Astrocyte of the hippocampus (primary cell): ENCODE measurements around the gene CNN2.
"Not testable (repeated sequence)": the region's sequence is repeated elsewhere in the genome, so short reads cannot be mapped to it uniquely, and the experiment has no call there.

Experiments used
- DNase-seq: peaks from one replicate; pipeline ENCODE4 v3.0.0; 2011; ENCODE audit warnings: low read depth, low spot score

CNN2 gene

DNA sequence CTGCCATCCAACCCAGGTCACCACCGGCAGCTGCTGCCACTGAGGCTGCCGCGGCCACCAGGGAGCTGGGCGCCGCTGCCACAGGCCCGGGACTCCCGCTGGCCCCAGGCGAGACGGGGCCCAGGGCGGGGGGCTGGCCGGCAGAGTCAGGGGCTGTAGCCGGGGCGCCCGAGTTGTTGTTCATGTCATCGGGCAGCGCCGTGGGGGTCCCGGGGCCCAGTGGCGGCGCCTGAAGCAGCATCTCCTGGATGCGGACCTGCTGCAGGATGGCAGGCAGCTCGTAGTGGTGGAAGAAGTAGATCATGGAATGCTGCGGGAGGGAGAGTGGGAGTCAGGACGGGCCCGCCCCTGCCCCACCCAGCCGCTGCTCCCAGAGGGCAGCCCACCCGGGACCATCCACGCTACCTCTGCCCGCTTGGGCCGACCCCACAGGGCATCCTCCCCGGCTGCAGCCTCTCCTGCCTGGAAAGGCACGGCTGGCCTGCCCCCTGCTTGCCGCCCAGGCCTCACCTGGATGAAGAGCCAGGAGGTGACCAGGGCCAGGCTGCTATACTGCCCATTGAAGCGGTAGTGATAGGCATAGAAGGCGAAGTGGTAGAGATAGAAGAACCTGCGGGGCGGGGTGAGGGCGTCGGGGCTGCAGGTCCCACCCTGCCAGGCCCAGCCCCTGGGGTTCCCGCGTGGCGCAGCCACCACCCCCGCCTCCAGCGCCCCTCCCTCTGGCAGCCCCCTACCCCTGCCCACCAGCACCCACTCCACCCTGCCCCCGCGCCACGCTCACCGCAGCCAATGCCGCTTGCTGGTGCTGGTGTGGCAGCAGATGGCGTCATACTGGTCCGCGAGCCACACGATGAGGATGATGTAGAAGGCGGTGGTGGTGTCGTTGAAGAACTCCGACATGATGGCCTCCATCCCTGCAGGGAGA is 15.6 kb upstream of the CNN2 start:
- DNase-seq, result no peak

DNA sequence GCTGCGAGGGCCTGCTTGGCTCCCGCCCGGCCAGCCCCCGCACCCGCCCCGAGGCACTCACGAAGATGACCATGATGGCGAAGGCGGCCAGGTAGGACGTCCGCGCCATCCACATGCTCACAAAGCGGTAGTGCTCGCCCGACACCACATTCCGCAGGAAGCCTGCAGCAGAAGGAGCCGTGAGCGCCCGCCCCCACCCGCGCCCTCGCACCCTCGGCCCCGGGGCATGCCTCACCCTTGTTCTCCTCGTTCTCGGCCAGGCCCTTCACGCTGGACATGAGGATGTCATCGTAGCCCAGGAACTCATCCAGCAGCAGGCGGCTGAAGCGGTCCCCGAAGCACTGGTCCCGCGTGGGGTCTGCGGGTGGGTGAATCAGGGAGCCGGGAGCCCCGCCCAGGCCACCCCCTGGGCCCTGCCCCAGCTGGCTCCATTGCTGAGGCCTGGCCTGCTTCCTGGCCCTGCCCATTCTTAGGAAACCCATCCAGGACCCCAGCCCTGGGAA is 14.5 kb upstream of the CNN2 start:
- DNase-seq, result no peak

DNA sequence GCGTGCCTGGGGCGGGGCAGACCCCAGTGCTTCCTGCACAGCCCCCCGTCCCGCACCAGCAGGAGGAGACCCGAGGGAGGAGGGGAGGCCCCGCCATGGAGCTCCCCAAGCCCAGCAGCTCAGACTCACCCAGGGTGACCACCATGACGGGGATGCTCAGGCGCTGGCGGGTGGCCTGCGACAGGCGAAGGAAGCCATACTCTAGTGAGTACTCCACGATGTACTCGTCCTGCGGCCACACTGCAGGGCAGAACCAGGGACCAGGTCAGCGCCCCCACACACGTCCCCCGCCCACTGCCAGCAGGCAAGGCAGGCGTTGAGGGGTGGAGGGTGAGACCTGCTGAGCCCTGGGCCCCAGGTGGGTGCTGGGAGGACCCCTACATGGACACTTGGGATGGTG is 14.1 kb upstream of the CNN2 start:
- no peak for DNase-seq

DNA sequence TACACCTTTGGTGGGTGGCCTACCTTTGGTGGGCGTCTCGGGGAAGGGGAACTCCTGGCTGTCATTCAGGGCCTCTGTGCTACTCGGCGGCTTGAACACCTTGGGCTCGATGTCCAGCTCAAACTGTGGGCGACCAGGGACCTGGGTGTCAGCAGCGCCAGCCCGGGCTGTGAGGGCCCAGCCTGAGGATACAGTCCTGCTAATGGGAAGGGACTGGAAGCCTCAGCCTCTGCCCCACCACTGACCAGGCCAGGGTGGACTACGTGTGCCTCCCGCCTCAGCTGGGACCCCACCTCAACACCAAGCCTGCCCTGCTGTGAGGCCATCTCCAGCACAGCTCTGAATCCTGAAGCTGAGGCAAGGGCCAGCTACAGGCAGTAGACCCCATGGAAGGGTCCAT is 13.2 kb upstream of the CNN2 start:
- no peak for DNase-seq

GRCh38 chr19:1014161-1015060 is 12.0 kb upstream of the CNN2 start:
- no peak for DNase-seq

DNA sequence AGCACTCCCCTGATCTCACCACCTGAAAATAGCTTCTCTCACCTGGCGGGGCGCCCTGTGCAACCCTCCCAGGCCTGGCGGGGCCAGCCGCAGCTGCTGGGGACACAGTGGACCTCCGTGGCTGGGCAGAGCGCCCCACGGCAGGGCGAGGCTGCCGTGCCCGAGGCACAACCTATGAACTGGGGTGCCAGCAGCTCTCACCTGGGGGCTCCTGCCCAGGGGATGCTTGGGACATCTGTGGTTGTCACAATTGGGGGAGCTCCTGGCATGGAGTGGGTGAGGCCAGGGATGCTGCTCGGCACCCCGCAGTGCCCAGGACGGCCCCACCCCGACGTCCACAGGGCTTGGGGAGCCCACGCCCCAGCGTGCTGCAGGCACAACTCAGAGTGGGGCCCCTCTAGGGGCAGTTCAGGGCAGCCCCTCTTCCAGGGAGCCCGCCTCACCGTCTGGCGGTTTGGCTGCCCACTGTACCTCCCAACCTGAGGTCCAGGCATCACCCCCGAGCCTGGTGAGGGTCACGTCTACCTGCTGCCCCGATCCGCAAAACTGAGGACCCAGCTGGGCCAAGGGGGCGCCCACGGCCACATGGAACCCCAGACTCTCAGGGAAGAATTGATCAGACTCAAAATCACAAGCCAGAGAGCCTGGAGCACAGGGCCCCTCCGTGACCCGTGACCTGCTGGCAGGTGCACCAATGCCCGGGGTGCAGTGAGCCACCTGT is 11.2 kb upstream of the CNN2 start:
- no peak for DNase-seq

DNA sequence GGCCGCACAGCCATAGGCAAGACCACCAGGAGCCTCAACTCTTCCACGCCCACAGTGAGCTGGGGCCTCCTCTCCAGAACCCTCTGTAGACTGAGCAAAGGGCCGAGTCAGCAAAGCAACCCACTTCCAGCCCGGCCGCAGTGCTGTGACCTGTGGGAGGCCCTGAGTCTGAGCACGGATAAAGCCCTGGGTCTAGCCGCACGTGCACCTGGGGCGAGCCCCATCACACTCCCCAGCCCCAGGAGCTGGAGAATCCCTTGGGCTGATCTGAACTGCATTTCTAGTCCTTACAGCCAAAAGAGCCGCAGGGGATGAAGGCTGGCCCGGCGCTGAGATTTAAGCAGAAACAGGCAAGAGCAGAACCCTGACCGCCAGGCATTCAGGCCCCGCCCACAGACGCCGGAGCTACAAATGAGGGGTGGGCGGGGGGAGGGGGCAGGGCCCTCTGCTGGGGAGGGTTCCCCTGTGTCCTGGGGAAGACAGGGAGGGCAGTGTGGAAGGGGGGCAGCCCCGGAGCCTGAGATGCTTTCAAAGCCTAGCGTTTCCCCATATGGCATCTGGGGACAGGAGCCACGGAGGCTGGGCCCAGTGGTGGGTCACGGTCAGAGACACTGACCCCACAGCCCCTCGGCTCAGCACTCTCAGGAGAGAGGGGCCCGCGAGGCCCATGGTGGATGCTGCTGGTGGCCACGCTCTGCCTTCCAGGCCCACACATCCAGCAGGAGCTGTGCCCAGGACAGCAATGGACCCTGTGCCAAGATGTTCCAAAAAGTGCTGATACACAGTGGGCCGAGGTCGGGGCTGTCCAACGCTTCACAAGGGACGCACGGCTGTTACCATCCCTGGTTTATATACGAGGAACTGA is 10.4 kb upstream of the CNN2 start:
- DNase-seq, result no peak

DNA sequence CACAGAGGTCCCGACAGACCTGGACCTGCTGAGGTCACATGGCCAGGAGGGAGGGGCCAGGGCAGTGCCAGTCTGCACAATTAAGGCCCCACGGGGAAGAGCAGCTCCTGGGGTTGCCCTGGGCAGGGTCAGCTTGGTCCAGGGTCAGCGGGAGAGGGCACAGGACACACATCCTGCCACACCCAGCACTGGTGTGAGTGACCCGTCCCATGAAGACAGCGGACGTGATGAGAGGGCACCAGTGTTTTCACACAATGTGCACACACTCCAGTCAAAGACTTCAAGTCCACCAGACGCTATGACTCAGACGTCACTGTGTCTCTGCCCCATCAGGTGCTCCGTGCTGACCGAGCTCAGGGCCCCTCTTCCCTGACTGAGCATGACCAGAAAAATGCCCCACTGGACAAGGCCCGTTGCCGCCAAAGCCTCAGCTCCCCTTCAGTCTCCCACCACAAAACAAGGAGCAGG is 9.7 kb upstream of the CNN2 start:
- DNase-seq, result peak; percentile 76

- no peak for DNase-seq
Observed at GRCh38 chr19:1017115-1017905, 9.1 kb upstream of the CNN2 start.

DNA sequence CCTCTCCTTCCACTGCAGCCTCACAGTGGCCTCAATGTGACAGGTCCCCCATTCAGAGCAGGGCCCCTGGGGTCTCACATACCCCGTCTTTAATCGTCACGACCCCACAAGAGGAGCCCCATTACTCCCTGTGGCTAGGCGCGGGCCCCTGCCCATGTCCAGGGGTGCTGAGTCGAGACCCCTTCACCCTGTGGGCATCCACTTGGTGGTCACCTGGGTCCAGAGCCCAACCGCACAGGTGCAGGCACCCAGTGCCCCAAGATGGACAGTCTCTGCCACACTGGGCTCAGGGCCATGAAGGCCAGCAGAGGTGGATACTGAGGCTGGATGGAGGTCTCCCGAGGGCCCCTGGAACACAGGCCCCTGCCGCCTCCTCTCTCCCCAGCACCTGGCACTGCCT is 8.5 kb upstream of the CNN2 start:
- DNase-seq, result no peak

GRCh38 chr19:1018393-1018792 is 8.0 kb upstream of the CNN2 start:
- no peak for DNase-seq

DNA sequence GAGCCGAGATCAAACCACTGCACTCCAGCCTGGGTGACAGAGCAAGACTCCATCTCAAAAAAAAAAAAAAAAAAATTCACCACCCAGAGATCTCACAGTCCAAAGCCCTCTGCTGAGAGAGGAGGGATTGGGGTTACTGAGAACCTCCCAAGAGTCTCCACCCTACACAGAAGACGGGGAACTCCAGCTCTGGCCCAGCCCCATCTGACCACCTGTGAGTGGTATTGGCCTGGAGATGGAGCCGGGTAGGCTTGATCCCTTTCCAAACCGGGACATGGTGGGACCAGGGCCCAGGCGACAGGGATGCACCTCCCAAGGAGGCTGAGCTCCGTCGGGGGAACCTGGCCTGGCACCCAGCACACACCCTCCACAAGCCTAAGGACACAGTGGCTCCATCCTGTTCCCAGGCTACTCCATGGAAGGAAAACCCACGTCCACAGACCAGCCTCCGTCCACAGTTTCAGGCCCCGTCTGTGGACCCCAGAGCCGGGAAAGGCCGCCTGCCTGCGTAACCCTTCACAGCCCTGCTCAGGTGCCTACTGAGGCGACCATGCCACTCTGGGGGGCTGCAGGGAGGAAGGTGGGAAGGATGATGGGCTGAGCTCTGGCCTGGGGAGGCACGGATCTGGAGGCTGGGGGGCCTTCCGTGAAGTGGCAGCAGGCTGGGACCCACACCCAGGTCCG is 7.3 kb upstream of the CNN2 start:
- no peak for DNase-seq

DNA sequence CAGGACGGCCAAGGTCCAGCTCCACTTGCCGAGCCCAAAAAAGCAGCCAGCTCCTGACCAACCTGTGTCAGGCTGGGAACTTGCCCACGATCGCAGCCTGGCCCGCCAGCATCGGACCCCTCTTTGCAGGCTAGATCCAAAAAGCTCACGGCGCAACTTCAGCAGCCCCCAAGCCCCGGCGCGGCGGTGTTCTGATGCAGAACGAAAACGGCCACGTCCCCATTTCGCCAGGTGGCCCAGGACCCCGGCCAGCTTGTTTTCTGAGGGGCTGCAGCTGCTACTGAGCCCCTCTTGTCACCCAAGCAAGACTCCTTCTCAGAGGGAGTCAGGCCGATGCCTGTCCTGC is 6.8 kb upstream of the CNN2 start:
- DNase-seq, result no peak

- no peak for DNase-seq
Observed at GRCh38 chr19:1019980-1020867, 6.2 kb upstream of the CNN2 start.

DNA sequence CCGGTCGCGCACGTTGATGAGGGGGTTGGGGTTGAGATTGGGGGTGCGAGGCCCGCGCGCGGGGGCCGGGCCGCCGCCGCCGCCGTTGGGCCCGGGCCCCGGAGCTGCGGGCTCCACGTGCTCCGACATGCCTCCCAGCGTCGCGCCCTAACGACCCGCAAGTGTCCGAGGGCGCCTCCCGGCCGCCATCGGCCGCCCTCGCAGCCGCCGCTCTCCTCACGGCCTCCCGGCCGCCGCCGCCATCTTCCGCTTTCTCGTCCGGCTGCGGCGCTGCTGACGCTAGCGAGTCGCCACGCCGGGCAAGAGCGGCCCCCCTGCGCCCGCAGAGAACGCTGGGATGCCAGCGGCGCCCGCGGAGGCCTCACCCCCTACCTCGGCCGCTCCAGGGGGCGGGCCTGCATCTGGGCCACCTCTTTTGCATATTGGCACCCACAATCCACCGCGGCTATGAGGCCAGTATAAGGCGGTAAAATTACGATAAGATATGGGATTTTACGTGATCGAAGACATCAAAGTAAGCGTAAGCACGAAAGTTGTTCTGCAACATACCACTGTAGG is 5.5 kb upstream of the CNN2 start, which contains the start of gene TMEM259:
TSS of gene TMEM259 (minus strand) at position 256 of the 558 bp plus-strand sequence. CDS start at position 129, 127 bp downstream.
- peak; percentile 99 for DNase-seq

DNA sequence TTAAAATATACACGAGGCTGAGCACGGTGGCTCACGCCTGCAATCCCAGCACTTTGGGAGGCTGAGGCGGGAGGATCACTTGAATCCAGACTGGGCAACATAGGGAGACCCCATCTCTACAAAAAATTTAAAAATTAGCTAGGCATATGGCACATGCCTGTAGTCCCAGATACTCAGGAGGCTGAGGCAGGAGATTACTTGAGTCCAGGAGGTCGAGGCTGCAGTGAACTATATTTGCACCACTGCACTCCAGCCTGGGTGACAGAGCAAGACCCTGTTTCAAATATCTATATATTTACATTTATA is 2.6 kb upstream of the CNN2 start:
- DNase-seq, result not testable (repeated sequence)

- DNase-seq, result not testable (repeated sequence)
Observed at GRCh38 chr19:1025080-1025479, 1.3 kb upstream of the CNN2 start.
